Lung (tissue), 12 donors: Measurements from ENCODE around the gene PIK3R6. TPM values are rescaled to one million over a fixed set of nuclear protein-coding genes. Genes with fewer than 3 reads are reported as not detected.

Experiments used
- ATAC-seq: fragments of 200-7000 bp; cut with Tn5 transposase; one replicate; pipeline ENCODE4 v1.9.1; 2020; ENCODE audit warnings: moderate number of reproducible peaks; ENCODE audit not compliant: insufficient read depth, low FRiP score
- DNase-seq, 3 donors: peaks; one replicate each; pipeline ENCODE4 v3.0.0-alpha.2; 2013 to 2017
- H3K27ac ChIP-seq, 2 donors: one replicate each; pipeline ENCODE4 v1.5.1; 2013; ENCODE audit warnings: mild to moderate bottlenecking in 2 of 2, moderate library complexity in 2 of 2, control low read depth in 1 of 2, inconsistent platforms in 1 of 2, low read depth in 1 of 2, low read length in 1 of 2
- H3K27me3 ChIP-seq, 3 donors: one replicate each; pipeline ENCODE4 v1.5.1; 2013; ENCODE audit warnings: low read length in 2 of 3; ENCODE audit not compliant: control insufficient read depth in 3 of 3, insufficient read depth in 3 of 3
- H3K36me3 ChIP-seq, 4 donors: one replicate each; pipeline ENCODE4 v1.5.1; 2013; ENCODE audit warnings: low read length in 4 of 4, mild to moderate bottlenecking in 1 of 4, moderate library complexity in 1 of 4; ENCODE audit not compliant: control insufficient read depth in 4 of 4, insufficient read depth in 4 of 4
- H3K4me1 ChIP-seq, 5 donors: one replicate each; pipeline ENCODE4 v1.5.1; 2013; ENCODE audit warnings: low read length in 5 of 5, mild to moderate bottlenecking in 2 of 5, moderate library complexity in 1 of 5; ENCODE audit not compliant: control insufficient read depth in 5 of 5, insufficient read depth in 5 of 5
- H3K4me3 ChIP-seq: one replicate; pipeline ENCODE4 v1.5.1; 2013; ENCODE audit warnings: mild to moderate bottlenecking, control low read depth, moderate library complexity
- H3K9ac ChIP-seq, 2 donors: one replicate each; pipeline ENCODE4 v1.5.1; 2013; ENCODE audit warnings: low read length in 2 of 2, control low read depth in 1 of 2; ENCODE audit not compliant: insufficient read depth in 1 of 2
- H3K9me3 ChIP-seq, 4 donors: one replicate each; pipeline ENCODE4 v1.5.1; 2013; ENCODE audit warnings: low read length in 3 of 4, mild to moderate bottlenecking in 1 of 4, moderate library complexity in 1 of 4; ENCODE audit not compliant: control insufficient read depth in 4 of 4, insufficient read depth in 3 of 4
- WGBS, 2 donors: extraction: QIAGEN DNeasy Blood & Tissue Kit; methylation state at CpG; one replicate each; pipeline ENCODE4 v1.1.7; 2013; 5-methylcytosine and 5-hydroxymethylcytosine counted together
- polyA plus RNA-seq, 2 donors: library from polyadenylated mRNA; stranded (reverse); fragments of 200-250 nt; gene quantifications; one replicate each; pipeline ENCODE4 v1.2.1, GENCODE V29; 2013
- total RNA-seq, 2 donors: library from RNA; depleted of rRNA in 1 of 2; stranded (reverse); fragments of >200 nt in 1 of 2; gene quantifications; one replicate each; pipeline ENCODE4 v1.2.1, GENCODE V29; 2014 to 2021
- TF ChIP-seq, protein P1 (sequence below): IDR thresholded peaks from 2 replicates; pipeline ENCODE4 v1.5.1; 2012; ENCODE audit warnings: mild to moderate bottlenecking; ENCODE audit errors: control extremely low read depth, extremely low read depth
- donor health status: control.
- donor health status: control.
- donor health status: Bipolar disorder and iron deficiency.
- donor health status: healthy.
- donor health status: DM: yes; HTN: yes; CAD: no.

Gene PIK3R6
- total and polyA plus RNA-seq, 4 donors: 0.93 to 3.0 (median 1.5) TPM

- Histone ChIP-seq H3K9me3 (peaks cover 0 to 2% (median 0%) of the 10 kb centered on the region in 4 donors), H3K27ac (peak overlapping the region in 1 of 2 donors; percentile 90), H3K4me1 (no peaks in the 10 kb centered on the region), H3K4me3 (no peak overlapping the region), H3K36me3 (no peaks in the 10 kb centered on the region), H3K9ac (no peak overlapping the region), H3K27me3 (peaks cover 0 to 3% (median 3%) of the 10 kb centered on the region in 3 donors)
- no peak for ATAC-seq
- TF ChIP-seq, protein P1, sequence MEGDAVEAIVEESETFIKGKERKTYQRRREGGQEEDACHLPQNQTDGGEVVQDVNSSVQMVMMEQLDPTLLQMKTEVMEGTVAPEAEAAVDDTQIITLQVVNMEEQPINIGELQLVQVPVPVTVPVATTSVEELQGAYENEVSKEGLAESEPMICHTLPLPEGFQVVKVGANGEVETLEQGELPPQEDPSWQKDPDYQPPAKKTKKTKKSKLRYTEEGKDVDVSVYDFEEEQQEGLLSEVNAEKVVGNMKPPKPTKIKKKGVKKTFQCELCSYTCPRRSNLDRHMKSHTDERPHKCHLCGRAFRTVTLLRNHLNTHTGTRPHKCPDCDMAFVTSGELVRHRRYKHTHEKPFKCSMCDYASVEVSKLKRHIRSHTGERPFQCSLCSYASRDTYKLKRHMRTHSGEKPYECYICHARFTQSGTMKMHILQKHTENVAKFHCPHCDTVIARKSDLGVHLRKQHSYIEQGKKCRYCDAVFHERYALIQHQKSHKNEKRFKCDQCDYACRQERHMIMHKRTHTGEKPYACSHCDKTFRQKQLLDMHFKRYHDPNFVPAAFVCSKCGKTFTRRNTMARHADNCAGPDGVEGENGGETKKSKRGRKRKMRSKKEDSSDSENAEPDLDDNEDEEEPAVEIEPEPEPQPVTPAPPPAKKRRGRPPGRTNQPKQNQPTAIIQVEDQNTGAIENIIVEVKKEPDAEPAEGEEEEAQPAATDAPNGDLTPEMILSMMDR: no peak
- no peak for DNase-seq
- 91 to 100% methylated on average over 2 of the region's 2 CpGs for WGBS, 2 donors
These were observed 19.6 kb downstream of the PIK3R6 start for GRCh38 chr17:8847891-8848290.

DNA sequence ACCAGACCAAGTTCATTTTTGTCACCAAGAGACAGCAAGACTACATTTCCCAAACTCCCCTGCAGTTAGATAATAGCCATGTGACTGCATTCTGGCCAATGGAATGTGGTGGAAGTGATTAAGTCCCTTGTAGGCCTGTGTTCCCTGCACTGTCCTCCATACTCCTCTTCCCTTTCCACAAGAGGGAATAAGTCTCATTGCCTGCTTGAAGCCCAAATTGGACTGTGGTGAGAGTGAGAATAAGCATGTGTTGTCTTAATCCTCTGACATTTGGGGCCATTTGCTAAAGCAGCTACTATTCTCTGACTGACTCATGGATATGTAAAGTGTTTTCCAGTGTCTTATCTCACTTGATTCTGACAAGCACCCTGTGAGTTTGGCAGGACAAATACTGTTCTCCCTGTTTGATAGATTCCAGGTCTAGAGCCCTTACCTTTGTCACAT, 20.7 kb downstream of the PIK3R6 start:
- H3K36me3 ChIP-seq: no peaks in the 10 kb centered on the region
- ATAC-seq: no peak
- H3K4me3 ChIP-seq: no peak overlapping the region
- H3K9me3 ChIP-seq: peaks cover 0 to 2% (median 0%) of the 10 kb centered on the region in 4 donors
- peak in 2 of 3 donors; percentile 26 to 42 for DNase-seq
- no peak overlapping the region for H3K9ac ChIP-seq
- TF ChIP-seq, protein P1: no peak
- H3K27ac ChIP-seq: peak overlapping the region in 1 of 2 donors; percentile 90
- H3K27me3 ChIP-seq: peaks cover 0 to 6% (median 3%) of the 10 kb centered on the region in 3 donors
- H3K4me1 ChIP-seq: no peaks in the 10 kb centered on the region

- Histone ChIP-seq H3K27me3 (peaks cover 0 to 9% (median 3%) of the 10 kb centered on the region in 3 donors), H3K4me3 (no peak overlapping the region), H3K36me3 (no peaks in the 10 kb centered on the region), H3K4me1 (no peaks in the 10 kb centered on the region), H3K9ac (no peak overlapping the region), H3K9me3 (peaks cover 0 to 2% (median 0%) of the 10 kb centered on the region in 4 donors), H3K27ac (no peak overlapping the region)
- TF ChIP-seq, protein P1: no peak
- DNase-seq (no peak), ATAC-seq (no peak)
- WGBS, 2 donors: 83 to 92% methylated on average over 9 of the region's 9 CpGs
These were observed 22.9 kb downstream of the PIK3R6 start for GRCh38 chr17:8844229-8845218.
